Measurements from ENCODE around the gene MPC1. TPM values are rescaled to one million over a fixed set of nuclear protein-coding genes. Genes with fewer than 3 reads are reported as not detected.
"Not testable (repeated sequence)": the region's sequence is repeated elsewhere in the genome, so short reads cannot be mapped to it uniquely, and the experiment has no call there.

Gene MPC1
- total RNA-seq, 1 donor from 2014 or later: 32.0 TPM

DNA sequence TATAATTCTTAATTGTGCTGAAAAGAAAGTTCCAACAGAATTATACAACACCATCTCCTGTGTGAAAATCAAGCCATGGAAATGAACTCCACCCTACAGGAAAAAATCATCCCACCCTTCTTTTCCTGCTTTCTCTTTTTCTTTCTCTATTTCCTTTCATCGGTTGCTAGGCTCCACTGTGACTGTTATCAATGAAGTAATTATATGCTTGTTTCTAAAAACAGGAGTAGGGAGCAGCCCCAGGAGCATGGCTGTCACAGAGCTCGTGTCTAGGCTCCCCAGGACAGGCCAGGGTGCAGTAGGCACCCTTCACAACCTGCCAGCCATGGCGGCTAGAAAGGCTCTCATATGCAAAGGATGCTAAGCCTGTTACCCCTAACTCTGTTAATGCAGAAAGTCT lies 13.0 kb downstream of the MPC1 start:
- Mint-ChIP-seq H3K27ac (ENCODE audit: unreplicated experiment) (peak overlapping the region; percentile 1), H3K4me1 (peaks cover 26% of the 10 kb centered on the region), H3K4me3 (no peak overlapping the region), H3K27me3 (ENCODE audit: low read depth) (no peaks in the 10 kb centered on the region), H3K9me3 (no peaks in the 10 kb centered on the region), H3K36me3 (ENCODE audit: low read depth) (no peaks in the 10 kb centered on the region)
- no peak for TF ChIP-seq CTCF (conservative IDR thresholded peaks at IDR 0.05)
- DNase-seq (ENCODE audit: low read depth, low spot score): no peak

DNA sequence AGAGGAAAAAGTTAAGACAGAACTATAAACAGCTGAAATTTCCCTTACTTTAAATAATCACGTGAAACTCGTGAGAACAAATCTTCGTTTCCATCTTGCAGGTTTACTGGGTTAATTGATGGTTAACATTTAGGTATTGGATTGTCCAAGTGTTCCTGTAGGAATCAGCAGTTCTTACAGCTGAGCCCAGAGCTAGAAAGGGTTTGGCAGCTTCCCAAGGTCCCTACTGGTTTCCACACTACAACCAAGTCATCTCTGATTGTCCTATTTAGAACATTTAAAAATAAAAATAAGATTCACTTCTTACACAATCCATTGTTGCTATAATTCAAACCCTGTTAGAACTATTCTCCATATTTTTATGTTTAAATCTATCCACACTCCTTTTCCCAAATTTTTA lies 15.8 kb downstream of the MPC1 start:
- no peak overlapping the region for H3K27ac Mint-ChIP-seq (ENCODE audit: unreplicated experiment)
- H3K9me3 Mint-ChIP-seq: no peaks in the 10 kb centered on the region
- no peak for DNase-seq (ENCODE audit: low read depth, low spot score)
- no peak overlapping the region for H3K4me3 Mint-ChIP-seq
- H3K4me1 Mint-ChIP-seq: peaks cover 33% of the 10 kb centered on the region
- no peaks in the 10 kb centered on the region for H3K27me3 Mint-ChIP-seq (ENCODE audit: low read depth)
- TF ChIP-seq CTCF (conservative IDR thresholded peaks at IDR 0.05): no peak
- no peaks in the 10 kb centered on the region for H3K36me3 Mint-ChIP-seq (ENCODE audit: low read depth)

DNA sequence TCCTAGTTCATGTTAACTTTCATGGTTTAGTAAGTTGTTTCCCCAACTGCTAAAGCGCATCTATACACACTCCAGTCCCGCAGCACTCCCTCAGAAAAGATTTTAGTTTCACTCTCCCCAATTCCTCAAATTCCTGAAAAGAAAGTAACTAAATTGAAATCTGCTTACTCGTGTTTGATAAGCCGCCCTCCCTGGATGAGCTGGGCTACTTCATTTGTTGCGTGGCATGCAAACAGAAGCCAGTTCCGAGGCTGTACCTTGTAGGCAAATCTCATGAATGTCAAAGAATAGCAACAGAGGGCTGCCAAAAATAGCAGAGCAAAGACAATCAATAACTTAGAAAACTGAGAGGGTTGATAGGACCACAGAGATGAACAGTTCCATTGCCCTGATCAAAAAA lies 16.9 kb downstream of the MPC1 start:
- H3K36me3 Mint-ChIP-seq (ENCODE audit: low read depth): no peaks in the 10 kb centered on the region
- H3K27ac Mint-ChIP-seq (ENCODE audit: unreplicated experiment): peak overlapping the region; percentile 94
- DNase-seq (ENCODE audit: low read depth, low spot score): no peak
- no peak for TF ChIP-seq CTCF (conservative IDR thresholded peaks at IDR 0.05)
- no peaks in the 10 kb centered on the region for H3K27me3 Mint-ChIP-seq (ENCODE audit: low read depth)
- H3K4me1 Mint-ChIP-seq: peaks cover 38% of the 10 kb centered on the region
- H3K4me3 Mint-ChIP-seq: peak overlapping the region; percentile 41
- H3K9me3 Mint-ChIP-seq: no peaks in the 10 kb centered on the region

GRCh38 chr6:166365221-166365620 lies 17.5 kb downstream of the MPC1 start:
- no peaks in the 10 kb centered on the region for H3K27me3 Mint-ChIP-seq (ENCODE audit: low read depth)
- H3K36me3 Mint-ChIP-seq (ENCODE audit: low read depth): no peaks in the 10 kb centered on the region
- DNase-seq (ENCODE audit: low read depth, low spot score): no peak
- no peak overlapping the region for H3K4me3 Mint-ChIP-seq
- H3K27ac Mint-ChIP-seq (ENCODE audit: unreplicated experiment): no peak overlapping the region
- H3K4me1 Mint-ChIP-seq: peaks cover 44% of the 10 kb centered on the region
- TF ChIP-seq CTCF (conservative IDR thresholded peaks at IDR 0.05): no peak
- no peaks in the 10 kb centered on the region for H3K9me3 Mint-ChIP-seq

DNA sequence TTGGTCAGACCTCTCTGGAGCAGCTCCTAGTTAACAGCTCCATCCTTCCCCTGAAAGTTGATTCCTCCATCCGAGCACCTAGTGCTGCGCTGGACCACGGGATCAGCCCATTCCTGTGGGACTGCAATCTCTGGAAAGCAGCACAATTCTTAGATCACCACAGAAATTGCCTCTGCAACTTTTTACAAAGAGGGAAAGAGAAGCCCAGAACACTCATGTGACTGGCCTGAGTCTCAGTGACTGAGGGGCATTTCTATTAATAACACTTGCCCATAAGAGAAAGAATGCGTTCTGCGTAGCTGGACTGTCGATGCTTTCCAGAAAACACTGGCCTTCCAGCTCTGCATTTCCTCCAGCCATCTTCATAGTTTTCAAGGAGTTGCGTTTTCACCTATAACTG lies 18.3 kb downstream of the MPC1 start:
- TF ChIP-seq CTCF (conservative IDR thresholded peaks at IDR 0.05): no peak
- peak overlapping the region; percentile 92 for H3K27ac Mint-ChIP-seq (ENCODE audit: unreplicated experiment)
- H3K4me1 Mint-ChIP-seq: peaks cover 41% of the 10 kb centered on the region
- no peaks in the 10 kb centered on the region for H3K9me3 Mint-ChIP-seq
- peaks cover 4% of the 10 kb centered on the region for H3K36me3 Mint-ChIP-seq (ENCODE audit: low read depth)
- no peak overlapping the region for H3K4me3 Mint-ChIP-seq
- DNase-seq (ENCODE audit: low read depth, low spot score): no peak
- no peaks in the 10 kb centered on the region for H3K27me3 Mint-ChIP-seq (ENCODE audit: low read depth)

GRCh38 chr6:166362427-166362826 lies 20.3 kb downstream of the MPC1 start:
- not testable (repeated sequence) for H3K36me3 Mint-ChIP-seq (ENCODE audit: low read depth); H3K9me3 Mint-ChIP-seq; DNase-seq (ENCODE audit: low read depth, low spot score); H3K4me3 Mint-ChIP-seq; H3K27me3 Mint-ChIP-seq (ENCODE audit: low read depth)
- H3K27ac Mint-ChIP-seq (ENCODE audit: unreplicated experiment): peak overlapping the region; percentile 19
- peaks cover 41% of the 10 kb centered on the region for H3K4me1 Mint-ChIP-seq
